HG03039 (cell line): ENCODE measurements around the gene GHDC.
A peak's percentile ranks its signal among the peaks of the same experiment; 100 is the strongest.
"Not testable (repeated sequence)": the region's sequence is repeated elsewhere in the genome, so short reads cannot be mapped to it uniquely, and the experiment has no call there.

ENCODE experiments used
- ATAC-seq: cut with Tn5 transposase; IDR thresholded peaks from one replicate; pipeline ENCODE4 v1.9.1; 2021; ENCODE audit warnings: mild to moderate bottlenecking, moderate library complexity; ENCODE audit not compliant: unreplicated experiment

The GHDC gene, protein sequence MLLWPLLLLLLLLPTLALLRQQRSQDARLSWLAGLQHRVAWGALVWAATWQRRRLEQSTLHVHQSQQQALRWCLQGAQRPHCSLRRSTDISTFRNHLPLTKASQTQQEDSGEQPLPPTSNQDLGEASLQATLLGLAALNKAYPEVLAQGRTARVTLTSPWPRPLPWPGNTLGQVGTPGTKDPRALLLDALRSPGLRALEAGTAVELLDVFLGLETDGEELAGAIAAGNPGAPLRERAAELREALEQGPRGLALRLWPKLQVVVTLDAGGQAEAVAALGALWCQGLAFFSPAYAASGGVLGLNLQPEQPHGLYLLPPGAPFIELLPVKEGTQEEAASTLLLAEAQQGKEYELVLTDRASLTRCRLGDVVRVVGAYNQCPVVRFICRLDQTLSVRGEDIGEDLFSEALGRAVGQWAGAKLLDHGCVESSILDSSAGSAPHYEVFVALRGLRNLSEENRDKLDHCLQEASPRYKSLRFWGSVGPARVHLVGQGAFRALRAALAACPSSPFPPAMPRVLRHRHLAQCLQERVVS

DNA sequence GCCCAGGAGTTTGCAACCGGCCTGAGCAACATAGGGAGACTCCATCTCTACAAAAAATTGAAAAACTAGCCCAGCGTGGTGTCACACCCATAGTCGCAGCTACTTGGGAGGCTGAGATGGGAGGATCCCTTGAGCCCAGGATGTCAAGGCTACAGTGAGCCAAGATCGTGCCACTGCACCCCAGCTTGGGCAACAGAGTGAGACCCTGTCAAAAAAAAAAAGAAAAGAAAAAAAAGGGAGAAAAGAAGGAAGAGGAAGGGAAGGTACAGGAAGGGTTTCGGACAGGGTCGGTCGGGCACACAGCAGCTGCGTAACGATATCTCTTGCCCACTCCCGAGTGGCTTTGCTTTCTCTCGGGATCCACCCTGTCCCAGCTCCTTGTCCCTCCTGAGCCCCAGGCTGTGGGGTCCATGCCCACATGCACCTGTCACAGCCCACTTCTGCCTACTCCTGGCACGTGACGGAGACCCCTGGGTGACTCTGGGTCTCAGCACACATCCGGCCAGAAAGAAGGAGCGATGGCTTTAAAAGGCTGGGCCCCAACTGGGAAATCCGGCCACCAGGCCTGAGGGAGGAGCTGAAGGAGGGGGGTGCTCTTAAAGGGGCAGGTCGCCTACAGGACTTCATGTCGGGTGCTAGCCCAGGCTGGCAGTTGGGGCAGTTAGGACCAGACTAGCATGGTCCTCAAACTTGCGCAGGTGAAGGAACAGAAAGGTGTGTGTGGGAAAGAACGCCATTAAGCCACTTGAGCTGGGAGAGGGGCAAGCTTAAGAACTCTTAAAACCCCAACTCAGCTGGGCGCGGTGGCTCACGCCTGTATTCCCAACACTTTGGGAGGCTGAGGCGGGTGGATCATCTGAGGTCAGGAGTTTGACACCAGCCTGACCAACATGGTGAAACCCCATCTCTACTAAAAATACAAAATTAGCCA, at the start of gene GHDC:
Gene GHDC, minus strand, starts transcription at position 526 of the 931 bp plus-strand sequence. CDS start 913 bp downstream, outside the sequence.
- peak; percentile 65 for ATAC-seq

DNA sequence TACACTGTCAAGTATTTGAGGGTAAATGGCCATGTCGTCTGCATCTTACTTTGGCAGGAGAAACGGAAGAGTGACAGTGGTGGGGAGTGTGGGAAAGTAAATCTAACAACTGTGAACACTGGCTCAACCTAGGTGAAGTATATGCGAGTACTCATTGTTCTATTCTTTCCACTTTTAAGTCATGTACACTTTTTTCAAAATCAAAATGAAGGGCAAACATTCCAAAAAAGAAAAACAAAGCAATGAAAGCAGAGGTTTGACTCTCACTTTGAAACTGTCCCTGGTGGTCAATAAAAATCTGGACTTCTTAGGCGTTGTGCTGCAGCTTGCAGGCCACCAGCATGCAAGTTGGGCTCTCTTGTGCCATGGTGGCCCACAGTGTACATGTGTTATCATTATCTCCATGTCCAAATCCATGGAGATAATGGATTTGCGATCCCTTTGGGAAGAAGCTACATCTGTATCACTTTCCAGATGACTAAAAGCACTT, 49.2 kb upstream of the GHDC start:
- no peak for ATAC-seq

DNA sequence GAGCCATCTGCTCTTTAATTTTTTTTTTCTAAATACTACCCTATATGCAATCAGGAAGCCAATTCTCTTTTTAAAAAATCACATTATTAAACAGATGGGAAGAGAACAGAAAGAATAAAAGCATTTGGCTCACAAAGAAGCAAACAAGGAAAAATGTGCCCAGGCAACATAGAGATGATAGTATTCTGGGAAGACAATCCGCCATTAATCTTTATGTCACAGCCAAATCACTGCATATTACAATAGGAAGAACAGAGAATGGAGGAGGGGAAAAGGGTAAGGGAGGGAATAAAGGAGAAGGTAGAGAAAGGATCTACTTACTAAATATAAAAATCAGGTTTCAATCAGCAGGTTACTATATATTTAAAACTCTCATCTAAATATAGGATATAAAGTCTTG, 47.6 kb upstream of the GHDC start:
- no peak for ATAC-seq

DNA sequence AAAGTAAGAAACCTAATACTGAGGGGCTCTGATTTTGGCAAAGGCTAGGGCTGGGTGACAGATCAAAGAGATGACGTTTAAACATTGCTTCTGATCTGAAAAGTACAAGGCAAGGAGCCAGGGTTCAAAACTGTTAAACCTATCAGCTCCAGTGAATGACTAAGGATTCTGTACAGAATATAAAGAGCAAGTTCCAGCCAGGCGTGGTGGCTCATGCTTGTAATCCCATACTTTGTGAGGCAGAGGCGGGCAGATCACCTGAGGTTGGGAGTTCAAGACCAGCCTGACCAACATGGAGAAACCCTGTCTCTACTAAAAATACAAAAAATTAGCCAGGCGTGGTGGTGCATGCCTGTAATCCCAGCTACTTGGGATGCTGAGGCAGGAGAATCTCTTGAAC, 46.6 kb upstream of the GHDC start:
- not testable (repeated sequence) for ATAC-seq

DNA sequence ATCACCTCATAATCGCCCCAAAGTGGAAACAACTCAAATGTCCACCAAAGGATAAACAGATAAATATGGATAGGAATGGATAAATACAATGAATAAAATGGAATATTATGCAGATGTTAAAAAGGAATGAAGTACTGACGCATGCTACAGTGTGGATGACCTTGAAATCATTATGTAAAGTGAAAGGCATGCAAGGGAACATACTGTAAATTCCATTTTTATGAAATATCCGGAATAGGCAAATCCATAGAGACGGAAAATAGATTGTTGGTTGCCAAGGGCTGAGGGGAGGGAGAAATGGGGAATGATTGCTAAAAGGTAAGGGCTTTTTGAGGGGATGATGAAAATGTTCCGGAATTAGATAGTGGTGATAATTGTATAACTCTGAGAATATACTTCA, 45.9 kb upstream of the GHDC start:
- ATAC-seq, result no peak

DNA sequence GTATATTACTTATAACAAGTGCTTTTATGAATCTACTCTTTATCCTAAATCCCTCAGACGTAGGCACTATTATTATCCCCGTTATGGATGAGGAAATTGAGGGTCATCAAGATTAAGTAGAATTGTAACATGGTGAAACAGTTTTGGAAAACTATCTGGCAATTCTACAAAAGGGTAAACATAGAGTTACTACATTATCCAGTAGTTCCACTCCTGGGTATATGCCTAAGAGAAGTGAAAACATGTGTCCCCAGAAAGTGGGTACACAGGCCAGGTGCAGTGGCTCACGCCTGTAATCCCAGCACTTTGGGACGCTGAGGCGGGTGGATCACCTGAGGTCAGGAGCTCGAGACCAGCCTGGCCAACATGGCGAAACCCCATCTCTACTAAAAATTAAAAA, 45.3 kb upstream of the GHDC start:
- ATAC-seq, result not testable (repeated sequence)

DNA sequence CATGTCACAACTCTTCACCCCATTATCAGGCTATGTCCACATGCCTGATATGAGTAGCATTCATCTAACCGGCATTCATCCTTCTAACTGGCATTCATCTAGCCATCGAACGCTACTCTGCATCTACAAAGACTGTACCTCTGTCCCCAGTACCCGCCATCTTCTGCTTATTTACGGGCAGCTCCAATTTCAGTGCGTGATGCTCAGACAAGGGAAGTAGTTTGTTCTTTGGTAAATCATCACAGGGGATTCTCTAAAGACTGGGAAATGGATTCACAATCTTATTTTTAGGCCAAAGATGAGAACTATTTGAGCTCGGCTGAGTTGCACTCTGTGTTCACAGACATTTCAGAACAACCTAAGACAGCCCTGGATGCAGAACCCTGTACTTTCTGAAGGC, 42.5 kb upstream of the GHDC start:
- no peak for ATAC-seq

DNA sequence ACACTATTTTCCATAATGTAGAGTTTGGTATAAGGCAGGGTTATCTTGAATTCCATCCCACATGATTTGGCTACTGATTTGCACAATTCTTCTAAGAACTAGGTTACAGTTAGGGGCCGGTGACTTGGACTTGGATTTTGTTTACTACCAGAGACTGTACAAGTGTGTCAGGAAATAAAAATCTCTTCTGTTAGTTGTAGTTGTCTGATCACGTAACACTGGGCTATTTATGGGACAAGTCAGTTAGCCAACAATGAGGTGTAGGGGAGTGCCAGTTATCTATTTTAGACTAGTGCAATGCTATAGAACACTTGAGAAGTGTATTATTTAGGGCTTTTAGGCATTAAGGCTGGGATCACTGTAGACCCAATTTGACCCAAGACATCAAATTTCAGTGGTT, 39.7 kb upstream of the GHDC start:
- ATAC-seq, result no peak

DNA sequence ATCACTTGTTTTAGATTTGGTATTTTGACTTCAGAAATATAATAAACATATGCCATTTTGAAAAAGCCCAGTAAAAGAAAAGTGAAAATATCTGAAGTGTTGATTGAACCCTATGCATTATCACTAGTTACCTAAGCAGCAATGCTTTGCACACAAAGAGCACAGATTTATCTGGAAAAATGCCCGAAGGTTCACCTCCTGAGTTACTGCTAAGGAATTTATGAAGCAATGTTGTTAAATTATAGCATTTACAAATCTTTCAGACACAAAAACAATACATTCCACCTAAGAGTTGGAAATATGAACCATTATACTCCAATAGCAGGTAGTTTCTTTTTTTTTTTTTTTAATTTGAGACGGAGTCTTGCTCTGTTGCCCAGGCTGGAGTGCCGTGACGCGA, 38.9 kb upstream of the GHDC start:
- no peak for ATAC-seq

DNA sequence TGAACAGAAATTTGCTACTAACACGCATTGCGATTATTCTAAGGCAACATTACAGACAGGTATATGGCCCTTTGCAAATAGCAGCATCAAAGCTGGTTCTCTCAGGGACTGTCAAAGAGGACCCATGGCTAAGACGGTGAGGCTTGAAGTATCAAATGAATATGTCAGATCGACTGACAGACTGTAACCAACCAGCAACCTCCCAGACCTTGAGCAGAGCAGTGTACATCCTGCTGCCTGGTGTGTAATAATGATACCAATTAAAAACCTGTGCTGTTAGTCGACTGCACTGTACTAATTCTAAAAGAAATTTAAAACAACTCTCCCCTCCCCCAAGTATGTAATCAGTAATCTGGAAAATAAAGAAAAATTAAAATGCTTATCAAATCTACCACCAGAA, 35.9 kb upstream of the GHDC start:
- no peak for ATAC-seq

DNA sequence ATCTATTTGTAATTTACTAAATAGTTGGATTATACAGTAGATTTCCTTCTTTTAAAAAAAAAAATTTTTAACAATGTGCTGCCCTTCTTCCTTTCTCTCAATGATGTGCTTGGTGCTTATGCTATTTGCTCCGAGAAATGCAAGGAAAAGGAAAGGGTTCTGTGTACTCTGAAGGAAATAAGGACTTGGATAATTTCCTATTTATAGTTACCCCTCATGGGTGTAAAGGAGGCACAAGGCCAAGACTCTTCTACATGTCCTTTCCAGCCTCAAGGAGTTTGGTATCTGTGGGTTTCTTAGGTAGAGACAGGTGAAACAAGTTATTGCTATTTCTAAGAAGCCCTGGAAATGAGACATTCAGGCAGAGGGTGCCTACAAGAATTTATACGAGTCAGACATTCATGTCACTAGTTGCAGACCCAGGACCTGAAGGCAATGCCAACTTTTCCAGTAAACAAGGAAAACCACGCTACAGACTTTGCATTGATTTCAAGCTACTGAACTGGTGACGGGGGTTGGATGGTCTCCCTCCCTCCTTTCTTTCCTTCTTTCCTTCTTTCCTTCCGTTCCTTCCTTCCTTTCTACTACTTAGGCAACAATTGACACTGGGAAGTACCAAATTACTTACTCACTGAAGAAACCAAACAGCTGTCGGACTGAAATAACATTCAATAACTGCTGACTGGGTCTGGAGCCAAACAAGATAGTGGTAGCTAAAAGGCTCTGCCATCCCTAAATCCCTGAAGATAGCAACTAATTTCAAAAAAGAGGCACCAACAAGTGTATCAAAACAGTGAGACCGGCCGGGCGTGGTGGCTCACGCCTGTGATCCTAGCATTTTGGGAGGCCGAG, 33.8 kb upstream of the GHDC start:
- ATAC-seq, result no peak

DNA sequence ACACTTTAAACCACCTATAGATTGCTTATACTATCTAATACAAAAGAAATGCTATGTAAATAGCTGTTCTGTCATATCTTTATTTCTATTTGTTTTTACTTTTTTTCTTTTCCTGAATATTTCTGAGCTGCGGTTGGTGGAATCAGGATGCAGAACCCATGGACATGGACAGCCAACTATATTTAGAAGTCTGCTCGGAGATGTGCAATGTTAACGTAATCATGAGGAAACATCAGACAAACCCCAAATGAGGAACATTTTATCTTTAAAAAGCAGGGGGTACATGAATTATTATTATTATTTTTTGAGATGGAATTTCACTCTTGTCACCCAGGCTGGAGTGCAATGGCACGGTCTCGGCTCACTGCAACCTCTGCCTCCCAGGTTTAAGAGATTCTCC, 31.4 kb upstream of the GHDC start:
- ATAC-seq, result no peak

DNA sequence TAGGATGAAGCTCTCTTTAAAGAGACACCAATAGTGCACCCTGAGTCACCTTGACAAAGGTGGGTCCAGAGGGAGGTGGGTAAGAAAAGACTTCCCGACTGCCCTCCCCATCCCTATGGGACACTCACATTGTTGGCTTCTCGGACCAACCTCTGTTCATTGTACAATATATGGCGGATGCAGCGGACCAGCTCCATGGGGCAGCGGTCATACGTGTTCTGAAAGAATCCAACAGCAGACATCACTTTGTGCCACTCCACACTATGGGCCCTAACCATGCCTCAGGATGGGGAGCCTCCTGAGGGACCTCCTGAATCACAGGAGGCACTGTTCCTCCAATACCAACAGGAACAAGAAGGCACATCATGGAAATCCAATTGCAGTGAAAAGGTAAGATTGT, 30.4 kb upstream of the GHDC start:
- ATAC-seq, result no peak

DNA sequence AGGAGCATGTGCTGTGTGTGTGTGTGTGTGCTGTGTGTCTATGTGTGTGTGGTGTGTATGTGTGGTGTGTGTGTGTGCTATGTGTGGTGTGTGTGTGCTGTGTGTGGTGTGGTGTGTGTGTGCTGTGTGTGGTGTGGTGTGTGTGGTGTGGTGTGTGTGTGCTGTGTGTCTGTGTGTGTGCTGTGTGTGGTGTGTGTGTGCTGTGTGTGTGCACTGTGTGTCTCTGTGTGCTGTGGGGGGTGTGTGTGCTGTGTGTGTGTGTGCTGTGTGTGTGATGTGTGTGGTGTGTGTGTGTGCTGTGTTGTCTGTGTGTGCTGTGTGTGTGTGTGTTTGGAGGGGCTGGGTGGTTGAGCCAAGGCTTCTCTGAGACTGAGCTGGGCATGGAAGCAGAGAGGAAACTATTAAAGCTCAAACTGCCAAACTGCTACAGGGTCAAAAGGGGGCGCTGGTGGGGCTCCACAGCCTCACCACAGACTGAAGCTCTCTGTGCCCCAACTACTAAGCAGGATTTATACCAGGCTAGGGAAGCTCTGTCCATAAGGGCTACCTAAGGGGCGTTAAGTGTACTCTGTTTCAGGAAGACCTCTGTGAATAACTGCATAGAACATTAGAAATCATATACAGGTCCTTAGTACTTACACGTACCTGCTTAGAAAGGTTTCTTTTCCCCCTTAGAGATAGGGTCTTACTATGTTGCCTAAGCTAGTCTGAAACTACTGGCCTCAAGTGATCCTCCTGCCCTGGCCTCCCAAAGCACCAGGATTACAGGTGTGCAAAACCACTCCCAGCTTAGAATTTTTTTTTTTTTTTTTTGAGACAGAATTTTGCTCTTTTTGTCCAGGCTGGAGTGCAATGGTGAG, 27.8 kb upstream of the GHDC start:
- ATAC-seq, result no peak

DNA sequence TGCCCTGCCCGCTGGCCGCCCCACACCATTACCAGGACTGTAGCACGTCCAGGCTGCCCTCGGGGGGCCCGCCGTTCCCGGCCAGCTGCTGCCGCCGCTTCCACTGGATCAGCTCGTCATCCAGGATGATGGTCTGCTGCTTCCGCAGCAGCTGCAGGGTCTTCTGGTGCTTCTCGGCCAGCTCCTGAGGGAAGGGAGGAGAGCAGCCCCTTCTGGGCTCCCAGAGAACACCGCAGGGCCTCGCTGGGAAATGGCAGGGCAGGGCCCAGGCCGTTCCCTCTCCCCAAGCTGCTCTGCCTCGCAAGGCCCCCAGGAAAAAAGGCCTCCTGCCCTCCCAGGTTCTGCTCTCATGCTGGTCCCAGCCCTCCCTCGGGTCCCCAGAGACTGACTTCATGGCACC, 25.0 kb upstream of the GHDC start:
- not testable (repeated sequence) for ATAC-seq

DNA sequence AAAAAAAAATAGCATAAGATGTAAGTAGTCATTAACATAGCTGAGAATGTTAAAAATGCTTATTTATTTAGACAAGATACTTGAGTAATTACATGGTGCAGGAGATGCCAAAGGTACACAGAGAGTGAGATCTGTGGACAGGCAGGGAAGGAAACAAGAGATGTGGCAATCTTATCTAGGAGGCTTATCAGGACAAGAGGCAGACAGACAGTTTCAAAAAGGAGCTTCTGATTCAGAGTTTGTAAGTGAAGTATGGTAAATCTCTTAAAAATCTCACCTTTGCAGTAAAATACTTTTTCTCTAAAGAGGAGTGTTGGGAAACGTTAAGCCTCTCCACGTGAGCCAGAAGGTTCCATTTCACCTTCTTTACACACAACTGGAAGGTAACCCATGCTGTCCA, 19.9 kb upstream of the GHDC start:
- ATAC-seq, result no peak

DNA sequence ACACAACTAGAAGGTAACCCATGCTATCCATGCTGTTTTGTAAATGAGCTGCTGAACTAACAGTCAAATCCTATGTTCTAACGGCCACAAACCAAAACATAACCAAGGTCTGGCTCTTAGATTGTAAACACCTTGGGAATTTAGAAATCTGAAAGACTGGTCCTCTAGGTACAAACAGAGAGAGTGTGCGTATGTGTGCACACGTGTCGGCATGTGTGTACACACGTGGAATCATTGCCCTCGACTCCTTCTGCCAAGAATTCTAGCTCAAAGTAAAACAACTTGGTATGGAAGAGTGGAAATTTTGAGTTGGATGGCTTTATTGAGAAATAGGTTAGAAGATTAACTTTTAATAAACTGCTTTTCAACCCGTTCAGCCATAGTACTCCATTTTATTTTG, 18.1 kb upstream of the GHDC start:
- no peak for ATAC-seq

DNA sequence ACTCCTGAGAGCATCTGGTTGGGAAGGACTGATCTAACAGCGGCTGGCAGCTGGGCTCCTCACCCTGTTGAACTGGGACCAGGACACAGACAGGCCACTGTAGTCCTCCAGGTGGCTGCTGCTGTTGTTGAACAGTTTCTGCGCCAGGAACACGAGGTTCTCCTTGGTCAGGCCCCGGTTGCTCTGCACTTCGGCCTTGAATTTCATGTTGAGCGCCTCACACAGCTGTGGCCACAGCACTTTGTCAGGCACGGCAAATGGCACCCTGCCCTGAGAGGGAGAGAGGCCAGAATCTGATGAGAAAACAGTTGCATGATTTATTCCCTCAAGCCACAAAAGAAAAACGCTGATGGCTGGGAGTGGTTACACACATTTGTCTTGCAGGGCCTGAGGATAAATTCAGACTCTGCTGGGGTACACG, 17.6 kb upstream of the GHDC start:
- ATAC-seq, result not testable (repeated sequence)

DNA sequence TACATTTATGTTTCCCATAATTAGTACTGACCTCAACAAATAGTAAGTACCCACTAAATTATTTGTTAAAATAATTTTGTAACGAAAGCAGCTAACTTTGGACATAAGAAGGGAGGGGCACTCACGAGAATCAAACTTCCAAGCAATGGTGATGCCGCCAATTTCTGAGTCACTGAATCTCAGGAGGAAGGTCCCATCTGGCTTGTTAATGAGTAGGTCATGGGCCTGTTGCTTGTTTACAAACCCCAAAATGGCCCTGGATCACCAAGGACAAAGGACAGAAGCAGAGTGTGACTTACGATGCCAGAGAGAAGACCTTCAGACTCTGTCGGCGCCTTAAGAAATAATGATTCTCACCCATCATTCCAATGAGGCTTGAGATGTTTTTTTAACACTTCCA, 15.8 kb upstream of the GHDC start:
- ATAC-seq, result no peak

DNA sequence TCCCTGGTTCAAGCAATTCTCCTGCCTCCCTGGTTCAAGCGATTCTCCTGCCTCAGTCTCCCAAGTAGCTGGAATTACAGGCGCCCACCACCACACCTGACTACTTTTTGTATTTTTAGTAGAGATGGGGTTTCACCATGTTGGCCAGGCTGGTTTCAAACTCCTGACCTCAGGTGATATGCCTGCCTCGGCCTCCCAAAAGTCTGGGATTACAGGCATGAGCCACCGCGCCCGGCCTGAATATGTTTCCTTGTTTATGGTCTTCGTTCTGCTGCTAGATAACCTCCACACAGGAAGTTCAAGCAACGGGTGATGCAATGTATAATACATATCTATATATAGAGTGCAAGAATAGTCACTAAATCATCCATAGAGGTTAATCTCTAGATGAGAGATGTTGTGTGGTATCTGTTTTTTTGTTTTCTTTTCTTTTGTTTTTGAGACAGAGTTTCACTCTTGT, 11.9 kb upstream of the GHDC start:
- ATAC-seq, result not testable (repeated sequence)
